ENCODE measurements around the gene LCP2. TPM values are rescaled to one million over a fixed set of nuclear protein-coding genes. Genes with fewer than 3 reads are reported as not detected.

Gene LCP2
- total and polyA plus RNA-seq, 2 of the 8 experiments (the other 6 are each of a cell fraction or from before 2014, with no cell fraction given) = 0.26 to 0.33 TPM

- TF ChIP-seq CHD7 (IDR thresholded peaks at IDR 0.05; ENCODE audit: insufficient replicate concordance, low read length) (no peak), NRF1 (IDR thresholded peaks at IDR 0.05; ENCODE audit: low read depth, low read length) (no peak), MAFK (IDR thresholded peaks at IDR 0.05; ENCODE audit: low read depth, low read length) (no peak), SUZ12 (IDR thresholded peaks at IDR 0.05; ENCODE audit: low read length) (no peak), SAP30 (IDR thresholded peaks at IDR 0.05; ENCODE audit: insufficient read depth, insufficient replicate concordance, low read length) (no peak), FOSL1 (IDR thresholded peaks at IDR 0.05; ENCODE audit: insufficient read depth, low read depth, low read length) (no peak), POU5F1 (IDR thresholded peaks at IDR 0.05; ENCODE audit: low read depth, low read length) (no peak), ATF2 (IDR thresholded peaks at IDR 0.05; ENCODE audit: low read length) (no peak), TAF1 (IDR thresholded peaks at IDR 0.05; ENCODE audit: low read depth, low read length) (no peak), CBX5 (IDR thresholded peaks at IDR 0.05; ENCODE audit: low read depth, low read length) (no peak)
These were observed 3.6 kb upstream of the LCP2 start (continued) for GRCh38 chr5:170301149-170301548.

All from H1 (cell line).